Measurements from ENCODE around the gene ALOX5AP. TPM values are rescaled to one million over a fixed set of nuclear protein-coding genes. Genes with fewer than 3 reads are reported as not detected.

ALOX5AP gene
- total RNA-seq, 1 donor = 0.43 TPM

GRCh38 chr13:30727491-30728355 lies 7.6 kb upstream of the ALOX5AP start:
- TF ChIP-seq CTCF (IDR thresholded peaks at IDR 0.05; ENCODE audit: insufficient read depth, low read depth, low read length) = no peak
- no peak overlapping the region for H3K4me3 ChIP-seq (ENCODE audit: low read depth, low read length)
- DNase-seq (ENCODE audit: low read depth) = no peak

- no peak for DNase-seq (ENCODE audit: low read depth)
- no peak overlapping the region for H3K4me3 ChIP-seq (ENCODE audit: low read depth, low read length)
- TF ChIP-seq CTCF (IDR thresholded peaks at IDR 0.05; ENCODE audit: insufficient read depth, low read depth, low read length) = no peak
Observed at GRCh38 chr13:30729801-30730200, 5.5 kb upstream of the ALOX5AP start.

- no peak overlapping the region for H3K4me3 ChIP-seq (ENCODE audit: low read depth, low read length)
- TF ChIP-seq CTCF (IDR thresholded peaks at IDR 0.05; ENCODE audit: insufficient read depth, low read depth, low read length) = no peak
- no peak for DNase-seq (ENCODE audit: low read depth)
Observed at GRCh38 chr13:30730526-30730925, 4.8 kb upstream of the ALOX5AP start.

- DNase-seq (ENCODE audit: low read depth) = no peak
- H3K4me3 ChIP-seq (ENCODE audit: low read depth, low read length) = no peak overlapping the region
- TF ChIP-seq CTCF (IDR thresholded peaks at IDR 0.05; ENCODE audit: insufficient read depth, low read depth, low read length) = no peak
Observed at GRCh38 chr13:30731361-30732045, 3.8 kb upstream of the ALOX5AP start.

- no peak for TF ChIP-seq CTCF (IDR thresholded peaks at IDR 0.05; ENCODE audit: insufficient read depth, low read depth, low read length)
- no peak for DNase-seq (ENCODE audit: low read depth)
- no peak overlapping the region for H3K4me3 ChIP-seq (ENCODE audit: low read depth, low read length)
Observed at GRCh38 chr13:30732046-30732390, 3.3 kb upstream of the ALOX5AP start.

GRCh38 chr13:30734439-30734838 lies 904 bp upstream of the ALOX5AP start:
- TF ChIP-seq CTCF (IDR thresholded peaks at IDR 0.05; ENCODE audit: insufficient read depth, low read depth, low read length) = no peak
- no peak overlapping the region for H3K4me3 ChIP-seq (ENCODE audit: low read depth, low read length)
- no peak for DNase-seq (ENCODE audit: low read depth)
